Sigmoid colon (tissue), 7 donors: Measurements from ENCODE around the gene S100A4. TPM values are rescaled to one million over a fixed set of nuclear protein-coding genes. Genes with fewer than 3 reads are reported as not detected.
A peak's percentile ranks its signal among the peaks of the same experiment; 100 is the strongest.
"Not testable (repeated sequence)": the region's sequence is repeated elsewhere in the genome, so short reads cannot be mapped to it uniquely, and the experiment has no call there.

Experiments
- DNase-seq: peaks from one replicate; pipeline ENCODE4 v3.0.0-alpha.2; 2019
- H3K27ac ChIP-seq, 4 donors: fragments of 200-600 bp; sonication (generic); one replicate each; pipeline ENCODE4 v1.5.1; 2016 to 2019; ENCODE audit warnings: mild to moderate bottlenecking in 1 of 4
- H3K27me3 ChIP-seq, 3 donors: fragments of 200-600 bp; sonication (generic); one replicate each; pipeline ENCODE4 v1.5.1; 2019; ENCODE audit warnings: mild to moderate bottlenecking in 1 of 3
- H3K36me3 ChIP-seq, 4 donors: fragments of 200-600 bp; sonication (generic); one replicate each; pipeline ENCODE4 v1.5.1; 2016 to 2019
- H3K4me1 ChIP-seq, 4 donors: fragments of 200-600 bp; sonication (generic); one replicate each; pipeline ENCODE4 v1.5.1; 2017 to 2019
- H3K4me3 ChIP-seq, 4 donors: fragments of 200-600 bp; sonication (generic); one replicate each; pipeline ENCODE4 v1.5.1; 2017 to 2019; ENCODE audit warnings: mild to moderate bottlenecking in 2 of 4, moderate library complexity in 1 of 4
- H3K9me3 ChIP-seq, 4 donors: fragments of 200-600 bp in 3 of 4; sonication (generic) in 3 of 4; one replicate each; pipeline versions ENCODE4 v1.5.1 to v1.6.1; 2013 to 2019
- CTCF ChIP-seq, 4 experiments: fragments of 450-650 bp in 3 of 4; fragments of 200-600 bp in 1 of 4; IDR thresholded peaks; one replicate each; pipeline ENCODE4 v1.5.1; 2016 to 2019; ENCODE audit warnings: antibody characterized with exemption in 4 of 4, mild to moderate bottlenecking in 3 of 4, moderate library complexity in 2 of 4
- EP300 ChIP-seq, 4 donors: sonication (generic); formaldehyde crosslinking; IDR thresholded peaks; one replicate each; pipeline ENCODE4 v1.6.1; 2017; ENCODE audit warnings: antibody characterized with exemption in 4 of 4
- POLR2A ChIP-seq, 2 donors: fragments of 450-650 bp; IDR thresholded peaks; one replicate each; pipeline ENCODE4 v1.6.1; 2016; ENCODE audit warnings: antibody characterized with exemption in 2 of 2, mild to moderate bottlenecking in 2 of 2, moderate library complexity in 2 of 2
- POLR2AphosphoS5 ChIP-seq, 4 donors: sonication (generic); formaldehyde crosslinking; IDR thresholded peaks; one replicate each; pipeline ENCODE4 v1.6.1; 2017; ENCODE audit warnings: antibody characterized with exemption in 4 of 4
- WGBS, 2 donors: extraction: QIAGEN DNeasy Blood & Tissue Kit; methylation state at CpG; one replicate each; pipeline ENCODE4 v1.1.7; 2013; 5-methylcytosine and 5-hydroxymethylcytosine counted together
- intact Hi-C: fragments of 100-400 bp; cut with DNase I; formaldehyde crosslinking; loops from one replicate; pipeline ENCODE4 v1.15.1; 2023
- polyA plus RNA-seq, 3 donors: library from polyadenylated mRNA; stranded (reverse); fragments of 200-250 nt; gene quantifications; one replicate each; pipeline ENCODE4 v1.2.3, GENCODE V29; 2013
- total RNA-seq, 4 donors: library from RNA; depleted of rRNA; stranded (reverse); fragments of >200 nt; gene quantifications; one replicate each; pipeline ENCODE4 v1.1.0, GENCODE V29; 2016
- donor health status: healthy with polysubstance abuse.
- donor health status: Bipolar disorder and iron deficiency.
- donor health status: healthy.

Gene S100A4
- total and polyA plus RNA-seq, 7 donors, result 189 to 499 (median 336) TPM

DNA sequence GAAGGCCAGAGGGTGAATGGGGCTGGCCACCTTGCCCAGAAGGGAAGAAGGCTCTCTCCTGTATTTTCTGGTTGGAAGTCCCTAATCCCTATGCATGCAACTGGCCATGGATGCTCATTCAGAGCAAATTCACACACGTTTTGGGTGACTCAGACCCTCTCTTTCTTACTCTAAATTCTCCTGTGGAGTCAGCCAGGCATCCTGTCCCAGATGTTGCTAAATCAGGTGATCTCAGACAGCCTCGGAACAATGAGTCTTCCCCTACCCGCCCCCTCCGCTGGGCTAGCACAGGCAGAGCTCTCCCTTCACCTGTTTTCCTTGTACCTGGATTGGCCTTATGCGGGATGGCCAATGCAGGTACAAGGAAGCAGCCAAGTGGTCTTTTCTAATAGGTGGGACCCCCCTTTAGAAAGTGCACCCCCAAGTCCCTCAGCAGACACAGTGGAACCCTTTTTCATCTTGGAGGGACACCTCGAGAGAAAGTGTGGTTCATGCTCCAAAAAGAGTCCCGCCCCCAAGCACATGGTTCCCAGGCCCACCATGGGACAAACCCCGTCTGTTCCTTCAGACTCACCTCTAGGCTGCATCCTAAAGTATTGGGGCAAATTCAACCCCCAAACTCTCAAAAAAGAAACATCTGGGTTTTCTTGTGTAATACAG lies 18.5 kb downstream of the S100A4 start:
- no peak overlapping the region for H3K4me3 ChIP-seq
- peaks cover 0 to 28% (median 18%) of the 10 kb centered on the region in 4 donors for H3K4me1 ChIP-seq
- H3K9me3 ChIP-seq, result no peaks in the 10 kb centered on the region
- intact Hi-C loops, result no loop called here
- WGBS, 2 donors, result 91 to 93% methylated on average over 8 of the region's 8 CpGs
- peak overlapping the region in 2 of 4 donors; percentile 7 to 63 for H3K27ac ChIP-seq
- H3K27me3 ChIP-seq, result no peaks in the 10 kb centered on the region
- TF ChIP-seq POLR2A (IDR thresholded peaks at IDR 0.05) (no peak), CTCF (IDR thresholded peaks at IDR 0.05) (no peak), EP300 (IDR thresholded peaks at IDR 0.05) (no peak), POLR2AphosphoS5 (IDR thresholded peaks at IDR 0.05) (no peak)
- H3K36me3 ChIP-seq, result no peaks in the 10 kb centered on the region
- no peak for DNase-seq

- peaks cover 0 to 28% (median 14%) of the 10 kb centered on the region in 4 donors for H3K4me1 ChIP-seq
- peak; percentile 40 for DNase-seq
- intact Hi-C loops, result no loop called here
- no peak overlapping the region for H3K4me3 ChIP-seq
- peak overlapping the region in 1 of 4 donors; percentile 63 for H3K27ac ChIP-seq
- no peaks in the 10 kb centered on the region for H3K9me3 ChIP-seq
- H3K27me3 ChIP-seq, result no peaks in the 10 kb centered on the region
- TF ChIP-seq POLR2A (IDR thresholded peaks at IDR 0.05), result no peak
- no peak for TF ChIP-seq EP300 (IDR thresholded peaks at IDR 0.05)
- TF ChIP-seq CTCF (IDR thresholded peaks at IDR 0.05), result no peak
- no peak for TF ChIP-seq POLR2AphosphoS5 (IDR thresholded peaks at IDR 0.05)
- H3K36me3 ChIP-seq, result no peaks in the 10 kb centered on the region
- WGBS, 2 donors, result 54 to 62% methylated on average over 8 of the region's 8 CpGs
These were observed 19.5 kb downstream of the S100A4 start for GRCh38 chr1:153526132-153526543.

DNA sequence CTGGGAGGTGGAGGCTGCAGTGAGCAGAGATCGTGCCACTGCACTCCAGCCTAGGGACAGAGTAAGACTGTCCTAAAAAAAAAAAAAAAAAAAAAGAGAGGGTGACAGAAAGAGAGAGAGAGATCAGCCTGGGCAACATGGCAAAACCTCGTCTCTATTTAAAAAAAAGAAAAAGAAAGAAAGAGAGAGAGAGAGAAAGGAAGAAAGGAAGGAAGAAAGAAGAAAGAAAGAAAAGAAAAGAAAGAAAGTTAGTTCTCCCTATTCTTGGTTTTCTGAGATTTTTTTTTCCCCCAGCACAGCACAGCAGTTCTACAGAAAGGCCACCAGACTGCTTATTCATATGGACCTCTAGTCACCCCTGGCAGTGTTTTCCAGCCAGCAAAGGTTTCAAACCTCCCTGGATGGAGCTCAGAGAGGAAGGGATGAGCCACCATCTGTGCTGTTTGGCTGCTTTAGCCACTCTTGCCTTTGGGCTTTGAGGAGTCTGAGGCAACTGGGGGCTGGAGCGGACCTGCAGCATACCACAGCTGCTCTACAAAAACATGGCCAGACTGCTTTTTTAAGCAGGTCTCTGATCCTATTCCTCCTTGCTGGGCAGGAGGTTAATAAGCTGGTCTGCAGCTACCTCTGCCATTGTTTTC lies 20.4 kb downstream of the S100A4 start:
- peak overlapping the region in 1 of 4 donors; percentile 14 for H3K27ac ChIP-seq
- 60 to 80% methylated on average over 3 of the region's 3 CpGs for WGBS, 2 donors
- peak; percentile 85 for DNase-seq

DNA sequence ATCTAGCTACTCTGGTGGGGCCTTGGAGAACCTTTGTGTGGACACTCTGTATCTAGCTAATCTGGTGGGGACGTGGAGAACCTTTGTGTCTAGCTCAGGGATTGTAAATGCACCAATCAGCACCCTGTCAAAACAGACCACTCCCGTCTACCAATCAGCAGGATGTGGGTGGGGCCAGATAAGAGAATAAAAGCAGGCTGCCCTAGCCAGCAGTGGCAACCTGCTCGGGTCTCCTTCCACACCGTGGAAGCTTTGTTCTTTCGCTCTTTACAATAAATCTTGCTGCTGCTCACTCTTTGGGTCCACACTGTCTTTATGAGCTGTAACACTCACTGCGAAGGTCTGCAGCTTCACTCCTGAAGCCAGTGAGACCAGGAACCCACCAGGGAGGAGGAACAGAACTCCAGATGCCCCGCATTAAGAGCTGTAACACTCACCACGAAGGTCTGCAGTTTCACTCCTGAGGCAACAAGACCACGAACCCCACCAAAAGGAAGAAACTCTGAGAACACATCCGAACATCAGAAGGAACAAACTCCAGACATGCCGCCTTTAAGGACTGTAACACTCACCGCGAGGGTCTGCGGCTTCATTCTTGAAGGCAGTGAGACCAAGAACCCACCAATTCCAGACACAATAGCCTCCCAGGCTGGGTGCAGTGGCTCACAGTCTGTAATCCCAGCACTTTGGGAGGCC lies 23.1 kb downstream of the S100A4 start:
- peak; percentile 21 for DNase-seq
- H3K27me3 ChIP-seq, intact Hi-C loops, H3K4me3 ChIP-seq, H3K9me3 ChIP-seq, H3K36me3 ChIP-seq, H3K27ac ChIP-seq: not testable (repeated sequence)
- H3K4me1 ChIP-seq, result peaks cover 0 to 22% (median 14%) of the 10 kb centered on the region in 4 donors
- 76 to 82% methylated on average over 14 of the region's 14 CpGs for WGBS, 2 donors

More for the DNA sequence above, 20.4 kb downstream of the S100A4 start:
- H3K9me3 ChIP-seq, result no peaks in the 10 kb centered on the region
- TF ChIP-seq EP300 (IDR thresholded peaks at IDR 0.05) (no peak), POLR2A (IDR thresholded peaks at IDR 0.05) (no peak), CTCF (IDR thresholded peaks at IDR 0.05) (no peak), POLR2AphosphoS5 (IDR thresholded peaks at IDR 0.05) (no peak)
- no peaks in the 10 kb centered on the region for H3K27me3 ChIP-seq
- no peak overlapping the region for H3K4me3 ChIP-seq
- H3K36me3 ChIP-seq, result no peaks in the 10 kb centered on the region
- H3K4me1 ChIP-seq, result peaks cover 0 to 28% (median 14%) of the 10 kb centered on the region in 4 donors
- intact Hi-C loops, result no loop called here

DNA sequence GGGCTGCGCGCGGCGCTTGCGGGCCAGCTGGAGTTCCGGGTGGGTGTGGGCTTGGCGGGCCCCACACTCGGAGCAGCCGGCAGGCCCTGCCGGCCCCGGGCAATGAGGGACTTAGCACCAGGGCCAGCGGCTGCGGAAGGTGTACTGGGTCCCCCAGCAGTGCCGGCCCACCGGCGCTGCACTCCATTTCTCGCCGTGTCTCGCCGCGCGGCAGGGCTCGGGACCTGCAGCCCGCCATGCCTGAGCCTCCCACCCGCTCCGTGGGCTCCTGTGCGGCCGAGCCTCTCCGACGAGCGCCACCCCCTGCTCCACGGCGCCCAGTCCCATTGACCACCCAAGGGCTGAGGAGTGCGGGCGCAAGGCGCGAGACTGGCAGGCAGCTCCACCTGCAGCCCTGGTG lies 23.8 kb downstream of the S100A4 start:
- peaks cover 0 to 15% (median 8%) of the 10 kb centered on the region in 4 donors for H3K4me1 ChIP-seq
- H3K9me3 ChIP-seq, H3K36me3 ChIP-seq, H3K27ac ChIP-seq, H3K27me3 ChIP-seq, H3K4me3 ChIP-seq, intact Hi-C loops: not testable (repeated sequence)
- DNase-seq, result peak; percentile 49
- 97 to 98% methylated on average over 37 of the region's 37 CpGs for WGBS, 2 donors
